Measurements from ENCODE around the gene DOK6.

The DOK6 gene

DNA sequence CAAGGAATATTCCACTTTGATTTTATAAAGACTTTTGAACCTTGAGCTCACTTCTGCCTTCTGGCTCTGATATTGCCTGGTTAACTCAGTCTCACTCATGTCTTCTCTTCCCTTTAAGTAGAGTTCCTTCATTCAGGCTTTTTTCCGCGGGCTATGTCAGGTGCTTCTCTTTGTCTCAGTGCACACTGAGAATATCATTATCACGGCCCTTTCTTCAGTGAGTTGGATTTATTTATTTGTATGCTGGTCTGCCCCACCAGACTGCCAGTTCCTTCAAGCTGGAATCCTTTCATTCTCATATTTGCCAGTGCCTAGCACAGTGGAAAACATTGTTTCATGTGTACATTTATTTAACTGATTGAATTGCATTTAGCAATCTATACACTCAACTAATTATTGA, 136.5 kb downstream of the DOK6 start:
- TF ChIP-seq, protein P1, sequence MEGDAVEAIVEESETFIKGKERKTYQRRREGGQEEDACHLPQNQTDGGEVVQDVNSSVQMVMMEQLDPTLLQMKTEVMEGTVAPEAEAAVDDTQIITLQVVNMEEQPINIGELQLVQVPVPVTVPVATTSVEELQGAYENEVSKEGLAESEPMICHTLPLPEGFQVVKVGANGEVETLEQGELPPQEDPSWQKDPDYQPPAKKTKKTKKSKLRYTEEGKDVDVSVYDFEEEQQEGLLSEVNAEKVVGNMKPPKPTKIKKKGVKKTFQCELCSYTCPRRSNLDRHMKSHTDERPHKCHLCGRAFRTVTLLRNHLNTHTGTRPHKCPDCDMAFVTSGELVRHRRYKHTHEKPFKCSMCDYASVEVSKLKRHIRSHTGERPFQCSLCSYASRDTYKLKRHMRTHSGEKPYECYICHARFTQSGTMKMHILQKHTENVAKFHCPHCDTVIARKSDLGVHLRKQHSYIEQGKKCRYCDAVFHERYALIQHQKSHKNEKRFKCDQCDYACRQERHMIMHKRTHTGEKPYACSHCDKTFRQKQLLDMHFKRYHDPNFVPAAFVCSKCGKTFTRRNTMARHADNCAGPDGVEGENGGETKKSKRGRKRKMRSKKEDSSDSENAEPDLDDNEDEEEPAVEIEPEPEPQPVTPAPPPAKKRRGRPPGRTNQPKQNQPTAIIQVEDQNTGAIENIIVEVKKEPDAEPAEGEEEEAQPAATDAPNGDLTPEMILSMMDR (IDR thresholded peaks at IDR 0.05; ENCODE audit: borderline replicate concordance, control extremely low read depth, extremely low read depth, insufficient read depth, missing control alignments), result no peak
- in situ Hi-C loops (cut with MboI; ENCODE audit: low sequenced_read_pairs, unreplicated experiment), result no loop called here
- no peak for DNase-seq (ENCODE audit: low spot score)

DNA sequence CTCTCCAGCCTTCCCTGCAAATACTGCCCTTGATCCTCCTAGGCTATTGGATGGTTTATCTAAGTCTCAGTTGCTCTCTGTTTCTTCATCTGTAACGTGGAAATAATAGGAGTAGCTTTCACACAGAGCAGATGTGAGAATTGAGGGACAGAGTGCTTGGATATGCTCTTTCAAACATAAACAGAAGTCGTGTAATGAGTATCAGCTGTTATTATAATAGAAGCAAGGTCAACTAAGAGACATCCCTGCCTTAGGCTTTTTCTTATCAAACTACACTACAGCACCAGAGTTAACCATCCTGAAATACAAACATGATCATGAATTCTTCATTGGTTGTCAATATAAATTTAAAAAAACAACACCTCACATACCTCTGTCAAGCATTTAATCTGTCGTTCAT, 138.2 kb downstream of the DOK6 start:
- no peak for DNase-seq (ENCODE audit: low spot score)
- TF ChIP-seq, protein P1 (IDR thresholded peaks at IDR 0.05; ENCODE audit: borderline replicate concordance, control extremely low read depth, extremely low read depth, insufficient read depth, missing control alignments), result no peak
- in situ Hi-C loops (cut with MboI; ENCODE audit: low sequenced_read_pairs, unreplicated experiment), result no loop called here

DNA sequence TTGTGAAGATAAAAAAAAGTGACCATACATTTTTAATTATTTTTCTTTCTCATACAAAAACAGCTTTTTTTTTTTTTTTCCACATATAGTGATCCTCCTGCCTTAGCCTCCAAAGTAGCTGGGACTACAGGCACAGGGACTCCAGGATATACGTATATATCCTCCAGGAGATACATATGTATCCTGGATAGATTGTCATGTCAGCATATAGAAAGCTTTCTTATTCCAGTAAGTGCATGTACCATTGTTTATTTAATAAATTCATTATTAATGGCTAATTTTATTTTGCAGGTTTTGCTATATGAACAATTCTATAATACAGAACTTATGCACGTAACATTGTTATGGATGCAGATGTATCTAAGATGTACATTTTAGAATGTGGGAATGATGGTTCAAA, 138.7 kb downstream of the DOK6 start:
- DNase-seq (ENCODE audit: low spot score), result no peak
- in situ Hi-C loops (cut with MboI; ENCODE audit: low sequenced_read_pairs, unreplicated experiment), result no loop called here
- TF ChIP-seq, protein P1 (IDR thresholded peaks at IDR 0.05; ENCODE audit: borderline replicate concordance, control extremely low read depth, extremely low read depth, insufficient read depth, missing control alignments), result no peak

DNA sequence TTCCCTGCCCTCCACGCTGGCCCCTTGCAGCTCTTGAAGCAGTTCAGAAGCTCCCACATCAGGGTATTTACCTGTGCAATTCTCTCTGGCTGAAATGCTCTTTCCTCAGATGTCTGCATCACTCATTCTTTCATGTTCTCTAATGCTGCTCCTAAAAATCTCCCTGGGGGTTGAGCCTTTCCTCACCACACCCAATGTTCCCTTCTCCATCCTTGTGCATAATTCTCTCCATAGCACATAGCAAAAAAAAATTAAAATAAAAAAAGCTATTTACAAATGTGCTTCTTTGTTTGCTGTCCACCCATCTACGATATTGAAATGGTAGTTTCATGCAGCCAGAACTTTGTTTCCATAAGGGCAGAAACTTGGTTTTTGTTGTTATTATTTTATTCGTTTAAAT, 155.5 kb downstream of the DOK6 start:
- no peak for DNase-seq (ENCODE audit: low spot score)
- TF ChIP-seq, protein P1 (IDR thresholded peaks at IDR 0.05; ENCODE audit: borderline replicate concordance, control extremely low read depth, extremely low read depth, insufficient read depth, missing control alignments), result no peak
- in situ Hi-C loops (cut with MboI; ENCODE audit: low sequenced_read_pairs, unreplicated experiment), result no loop called here

GRCh38 chr18:69557282-69557681, 156.6 kb downstream of the DOK6 start:
- TF ChIP-seq, protein P1 (IDR thresholded peaks at IDR 0.05; ENCODE audit: borderline replicate concordance, control extremely low read depth, extremely low read depth, insufficient read depth, missing control alignments), result no peak
- no peak for DNase-seq (ENCODE audit: low spot score)
- in situ Hi-C loops (cut with MboI; ENCODE audit: low sequenced_read_pairs, unreplicated experiment), result no loop called here

DNA sequence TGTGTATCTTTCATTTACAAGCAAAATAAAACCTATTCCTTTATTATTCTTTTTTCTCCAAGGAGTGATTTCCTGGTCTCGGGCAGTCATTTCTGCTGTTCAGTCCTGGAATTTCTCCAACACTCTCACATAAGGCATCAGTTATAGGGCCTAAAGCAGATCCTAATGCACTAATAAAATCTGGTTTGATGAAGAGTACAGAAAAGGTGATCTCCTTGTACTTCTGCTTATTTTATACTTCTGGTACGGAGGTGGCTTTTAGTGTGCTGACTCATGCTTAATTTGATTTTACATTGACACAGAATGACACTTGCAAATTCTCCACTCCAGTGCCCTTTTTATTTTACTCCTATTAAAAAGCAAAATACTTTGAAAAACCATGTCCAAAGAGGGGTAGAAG, 157.4 kb downstream of the DOK6 start:
- TF ChIP-seq, protein P1 (IDR thresholded peaks at IDR 0.05; ENCODE audit: borderline replicate concordance, control extremely low read depth, extremely low read depth, insufficient read depth, missing control alignments), result no peak
- in situ Hi-C loops (cut with MboI; ENCODE audit: low sequenced_read_pairs, unreplicated experiment), result no loop called here
- no peak for DNase-seq (ENCODE audit: low spot score)

DNA sequence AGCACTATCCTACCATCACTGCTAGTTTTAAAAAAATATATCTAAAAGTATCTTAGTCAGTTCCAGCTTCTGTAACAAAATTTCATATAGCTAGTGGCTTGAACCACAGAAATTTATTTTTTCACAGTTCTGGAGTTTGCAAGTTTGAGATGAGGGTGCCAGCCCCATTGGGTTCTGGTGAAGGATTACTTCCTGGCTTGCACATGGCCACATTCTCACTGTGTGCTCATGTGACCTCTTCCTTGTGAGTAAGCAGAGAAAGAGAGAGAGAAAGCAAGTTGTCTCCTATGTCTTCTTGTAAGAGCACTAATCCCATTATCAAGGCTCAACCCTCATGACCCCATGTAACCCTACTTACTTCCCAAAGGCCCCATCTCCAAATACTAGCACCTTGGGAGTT, 158.9 kb downstream of the DOK6 start:
- TF ChIP-seq, protein P1 (IDR thresholded peaks at IDR 0.05; ENCODE audit: borderline replicate concordance, control extremely low read depth, extremely low read depth, insufficient read depth, missing control alignments), result no peak
- in situ Hi-C loops (cut with MboI; ENCODE audit: low sequenced_read_pairs, unreplicated experiment), result no loop called here
- DNase-seq (ENCODE audit: low spot score), result no peak

All from GM13976 (cell line).